ENCODE results near the gene APOB. TPM values are rescaled to one million over a fixed set of nuclear protein-coding genes. Genes with fewer than 3 reads are reported as not detected.

APOB gene
- total and polyA plus RNA-seq, 2 of the 13 experiments (the other 11 are each of a cell fraction or from before 2014, with no cell fraction given), result 1,569 to 2,515 TPM

- TF ChIP-seq ZNF260 (CRISPR knock-in tag; IDR thresholded peaks at IDR 0.05; ENCODE audit: borderline replicate concordance, low read depth) (0 out of 2 replicates have a peak, but pooled peaks have one; percentile 91), ZBTB33 (CRISPR knock-in tag; IDR thresholded peaks at IDR 0.05) (peak; percentile 75), TOPORS (CRISPR knock-in tag; IDR thresholded peaks at IDR 0.05) (peak; percentile 53; the same call in 1 of the 2 replicates), RXRA (CRISPR knock-in tag; IDR thresholded peaks at IDR 0.05) (peak; percentile 98), ZNF790 (CRISPR knock-in tag; IDR thresholded peaks at IDR 0.05; ENCODE audit: borderline replicate concordance) (peak; percentile 57; the same call in 1 of the 2 replicates), ZNF598 (CRISPR knock-in tag; IDR thresholded peaks at IDR 0.05; ENCODE audit: borderline replicate concordance) (peak; percentile 92; the same call in 1 of the 2 replicates), TFAP4 (IDR thresholded peaks at IDR 0.05; ENCODE audit: borderline replicate concordance, low read depth) (peak; percentile 85), CEBPG (CRISPR knock-in tag; IDR thresholded peaks at IDR 0.05) (peak; percentile 97), JUND (CRISPR knock-in tag; IDR thresholded peaks at IDR 0.05) (peak; percentile 80), ZNF337 (CRISPR knock-in tag; IDR thresholded peaks at IDR 0.05; ENCODE audit: borderline replicate concordance, low read depth) (peak; percentile 90), ZNF276 (CRISPR knock-in tag; IDR thresholded peaks at IDR 0.05; ENCODE audit: low read depth) (peak; percentile 84; the same call in 1 of the 2 replicates), RFXAP (CRISPR knock-in tag; IDR thresholded peaks at IDR 0.05; ENCODE audit: borderline replicate concordance) (peak; percentile 51; the same call in 1 of the 2 replicates), GTF3A (CRISPR knock-in tag; conservative IDR thresholded peaks at IDR 0.05) (no peak), PHF5A (CRISPR knock-in tag; IDR thresholded peaks at IDR 0.05; ENCODE audit: low read depth, unreplicated experiment) (peak; percentile 99), PHF20 (CRISPR knock-in tag; IDR thresholded peaks at IDR 0.05) (no peak), ZFP91 (CRISPR knock-in tag; IDR thresholded peaks at IDR 0.05; ENCODE audit: borderline replicate concordance) (peak; percentile 77), AGO2 (optimal IDR thresholded peaks at IDR 0.05; ENCODE audit: low read depth, low read length) (no peak), LCORL (IDR thresholded peaks at IDR 0.05) (peak; percentile 6; the same call in 1 of the 2 replicates), LCORL (CRISPR knock-in tag; IDR thresholded peaks at IDR 0.05) (peak; percentile 94), SAFB2 (CRISPR knock-in tag; IDR thresholded peaks at IDR 0.05; ENCODE audit: borderline replicate concordance, low read depth) (no peak; the same call in 1 of the 2 replicates), DR1 (CRISPR knock-in tag; IDR thresholded peaks at IDR 0.05) (0 out of 2 replicates have a peak, but pooled peaks have one; percentile 52), KMT2B (CRISPR knock-in tag; IDR thresholded peaks at IDR 0.05) (peak; percentile 82), ZNF264 (CRISPR knock-in tag; IDR thresholded peaks at IDR 0.05) (peak; percentile 63), HNRNPL (IDR thresholded peaks at IDR 0.05; ENCODE audit: low read depth, low read length) (peak; percentile 99)
These were observed 722 bp downstream of the APOB start (continued) for GRCh38 chr2:21042958-21043743.

Data from HepG2 (cell line).